Endothelial cell of umbilical vein (primary cell): Measurements from ENCODE around the gene TAOK1. TPM values are rescaled to one million over a fixed set of nuclear protein-coding genes. Genes with fewer than 3 reads are reported as not detected.

ENCODE experiments used
- BruUV-seq: library from RNA; stranded (reverse); fragments of 400-500 nt; replicated peaks from 2 replicates; lab custom pipeline; 2021; lab: Mats Ljungman, UMichigan
- CTCF ChIA-PET: fragments of 300-600, 350-600 bp; sonication (Branson Sonifier 250); formaldehyde crosslinking; loops from one replicate; lab custom pipeline; 2021; ENCODE audit warnings: antibody characterized with exemption, inconsistent platforms; lab: Charles Lee
- POLR2A ChIA-PET: fragments of 300-600, 350-600 bp; sonication (Branson Sonifier 250); formaldehyde crosslinking; loops from one replicate; lab custom pipeline; 2021; ENCODE audit warnings: antibody characterized with exemption, inconsistent platforms; lab: Charles Lee
- DNase-seq: peaks from one replicate; pipeline ENCODE4 v3.0.0-alpha.2; 2011; ENCODE audit warnings: low read depth, low spot score
- FAIRE-seq: peaks from 2 replicates; lab custom pipeline; 2011; peaks lifted over from hg19 to GRCh38; lab: Jason Lieb, UNC
- H2AFZ ChIP-seq: 2 replicates; pipeline ENCODE4 v1.6.0; 2012; ENCODE audit warnings: low read depth, low read length, control low read depth, inconsistent platforms
- H3K27ac ChIP-seq: 2 replicates; pipeline ENCODE4 v1.5.1; 2011; ENCODE audit warnings: low read depth, mild to moderate bottlenecking, control low read depth, low read length, moderate library complexity; ENCODE audit not compliant: insufficient read depth
- H3K27me3 ChIP-seq, 2 experiments: 2 replicates each; pipeline versions ENCODE4 v1.6.0 to v1.6.1; 2011; ENCODE audit warnings: low read length in 2 of 2, mixed read lengths in 1 of 2; ENCODE audit not compliant: control insufficient read depth in 2 of 2, insufficient read depth in 2 of 2
- H3K36me3 ChIP-seq, 2 experiments: 2 replicates in 1 of 2; 3 replicates in 1 of 2; pipeline ENCODE4 v1.5.1; 2011; ENCODE audit warnings: low read length in 2 of 2, mild to moderate bottlenecking in 1 of 2, moderate library complexity in 1 of 2; ENCODE audit not compliant: control insufficient read depth in 2 of 2, insufficient read depth in 2 of 2; ENCODE audit errors: extremely low read depth in 1 of 2
- H3K4me1 ChIP-seq: 3 replicates; pipeline ENCODE4 v1.5.1; 2011; ENCODE audit warnings: mild to moderate bottlenecking, low read length; ENCODE audit not compliant: control insufficient read depth, insufficient read depth; ENCODE audit errors: extremely low read depth
- H3K4me2 ChIP-seq: 2 replicates; pipeline ENCODE4 v1.6.1; 2011; ENCODE audit warnings: low read length, control low read depth, mixed read lengths; ENCODE audit not compliant: insufficient read depth
- H3K4me3 ChIP-seq, 3 experiments: fragments of 200-600 bp in 1 of 3; sonication (generic), shearing (Covaris generic) in 1 of 3; replicated peaks in 1 of 3; 2 replicates each; pipeline ENCODE4 v1.5.1; 2011 to 2016; ENCODE audit warnings: control low read depth in 3 of 3, low read length in 3 of 3, mild to moderate bottlenecking in 2 of 3, inconsistent platforms in 1 of 3, low read depth in 1 of 3, moderate library complexity in 1 of 3; ENCODE audit not compliant: insufficient read depth in 1 of 3
- H3K79me2 ChIP-seq: 2 replicates; pipeline ENCODE4 v1.6.0; 2012; ENCODE audit warnings: low read length, inconsistent platforms; ENCODE audit not compliant: control insufficient read depth, insufficient read depth
- H3K9ac ChIP-seq: replicated peaks from 2 replicates; pipeline ENCODE3; 2011; ENCODE audit warnings: low read length, control low read depth; ENCODE audit not compliant: insufficient read depth; ENCODE audit errors: extremely low read depth
- H3K9me1 ChIP-seq: replicated peaks from 3 replicates; pipeline ENCODE4 v1.6.0; 2011; ENCODE audit warnings: mild to moderate bottlenecking, low read length; ENCODE audit not compliant: control insufficient read depth, insufficient read depth; ENCODE audit errors: extremely low read depth
- H3K9me3 ChIP-seq: replicated peaks from 2 replicates; pipeline ENCODE4 v1.5.1; 2012; ENCODE audit warnings: low read length, inconsistent platforms; ENCODE audit not compliant: control insufficient read depth, insufficient read depth
- H4K20me1 ChIP-seq: replicated peaks from 2 replicates; pipeline ENCODE3; 2011; ENCODE audit warnings: mild to moderate bottlenecking, low read length; ENCODE audit not compliant: control insufficient read depth, insufficient read depth; ENCODE audit errors: extremely low read depth
- CTCF ChIP-seq, 2 donors: IDR thresholded peaks; 1 replicate in 1 of 2; 2 replicates in 1 of 2; pipeline ENCODE4 v1.5.1; 2011; ENCODE audit warnings: low read length in 2 of 2, mild to moderate bottlenecking in 2 of 2, moderate library complexity in 2 of 2, control low read depth in 1 of 2, inconsistent platforms in 1 of 2, low read depth in 1 of 2; ENCODE audit not compliant: insufficient read depth in 1 of 2; ENCODE audit errors: extremely low read depth in 1 of 2
- EZH2 ChIP-seq: IDR thresholded peaks from 2 replicates; pipeline ENCODE4 v1.6.1; 2012; ENCODE audit warnings: borderline replicate concordance, low read depth, mild to moderate bottlenecking, moderate library complexity, low read length, inconsistent platforms; ENCODE audit not compliant: severe bottlenecking
- FOS ChIP-seq: IDR thresholded peaks from 2 replicates; pipeline ENCODE4 v1.6.1; 2011; ENCODE audit warnings: mild to moderate bottlenecking, low read length, moderate library complexity, borderline replicate concordance; ENCODE audit not compliant: insufficient read depth
- GATA2 ChIP-seq: IDR thresholded peaks from 2 replicates; pipeline ENCODE4 v1.7.0; 2011; ENCODE audit warnings: low read depth, mild to moderate bottlenecking, moderate library complexity, mixed read lengths, low read length; ENCODE audit not compliant: insufficient read length, insufficient read depth
- MYC ChIP-seq: IDR thresholded peaks from one replicate; pipeline ENCODE4 v1.6.1; 2011; ENCODE audit warnings: mild to moderate bottlenecking, low read depth, low read length
- POLR2A ChIP-seq: IDR thresholded peaks from 2 replicates; pipeline ENCODE4 v1.6.1; 2012; ENCODE audit warnings: low read depth, mild to moderate bottlenecking, control low read depth, low read length
- POLR2AphosphoS5 ChIP-seq: IDR thresholded peaks from 2 replicates; pipeline ENCODE4 v1.6.1; 2012; ENCODE audit warnings: low read depth, mild to moderate bottlenecking, control low read depth, low read length, moderate library complexity; ENCODE audit not compliant: insufficient read depth
- dilution Hi-C: fragments of 300-500 bp; cut with MboI; formaldehyde crosslinking; loops from one replicate; pipeline ENCODE4 v1.15.0; 2019; ENCODE audit warnings: low sequenced_read_pairs; ENCODE audit not compliant: extremely low pct_ligation_motif_present
- intact Hi-C: fragments of 100-400 bp; cut with micrococcal nuclease; formaldehyde crosslinking; loops from one replicate; pipeline ENCODE4 v1.10.0; 2022
- polyA plus RNA-seq, 4 experiments: library from polyadenylated mRNA; depleted of rRNA in 3 of 4; stranded (reverse) in 3 of 4; unstranded in 1 of 4; fragments of >200 nt; gene quantifications; 2 replicates each; pipeline versions ENCODE4 v1.2.1 to v1.2.3, GENCODE V29; 2011 to 2012; ENCODE audit warnings: missing spikeins in 1 of 4
- total RNA-seq: library from RNA; stranded (reverse); gene quantifications from 2 replicates; pipeline ENCODE4 v1.2.3, GENCODE V29; 2021

The TAOK1 gene
- total and polyA plus RNA-seq, 2 donors (not counting 3 experiments of a cell fraction or from before 2014, with no cell fraction given): 11.0 to 82.2 TPM

- POLR2A ChIA-PET: no interaction called here
- intact Hi-C loops: no loop called here
These were observed 180.4 kb downstream of the TAOK1 start for GRCh38 chr17:29570521-29570920.

More at GRCh38 chr17:29570521-29570920, 180.4 kb downstream of the TAOK1 start:
- CTCF ChIA-PET: interaction anchor here (1.0 to 8.8 kb wide), 5 partner anchors 15 to 200 kb away, joined by 3 to 105 read pairs (median 6); partner anchors contain the start of gene ANKRD13B
- Histone ChIP-seq H3K27me3 (no peaks in the 10 kb centered on the region), H3K9ac (no peak overlapping the region), H3K9me3 (no peaks in the 10 kb centered on the region), H3K36me3 (peaks cover 0 to 20% of the 10 kb centered on the region in 2 experiments), H4K20me1 (no peaks in the 10 kb centered on the region), H3K4me3 (no peak overlapping the region), H3K4me1 (peaks cover 24% of the 10 kb centered on the region), H3K4me2 (no peak overlapping the region), H3K9me1 (no peaks in the 10 kb centered on the region), H3K79me2 (no peaks in the 10 kb centered on the region), H3K27ac (no peak overlapping the region), H2AFZ (no peak overlapping the region)
- no peak for FAIRE-seq
- BruUV-seq: no TSS peak
- TF ChIP-seq FOS (no peak), MYC (no peak), POLR2AphosphoS5 (no peak), EZH2 (no peak), GATA2 (no peak), CTCF (IDR thresholded peaks at IDR 0.05; ENCODE audit: extremely low read depth in 1 of 2, insufficient read depth in 1 of 2, low read depth in 1 of 2, low read length in 2 of 2) (no peak), POLR2A (no peak)
- dilution Hi-C loops: no loop called here
- no peak for DNase-seq
